Measurements from ENCODE around the gene DLAT. TPM values are rescaled to one million over a fixed set of nuclear protein-coding genes. Genes with fewer than 3 reads are reported as not detected.

DLAT gene
- total RNA-seq, 2 experiments from 2014 or later = 10.7 to 10.8 TPM

GRCh38 chr11:112103446-112103845, 78.2 kb downstream of the DLAT start:
- peaks cover 18% of the 10 kb centered on the region for H3K36me3 Mint-ChIP-seq (ENCODE audit: low read depth)
- TF ChIP-seq CTCF (IDR thresholded peaks at IDR 0.05) = no peak
- H3K9me3 Mint-ChIP-seq = no peaks in the 10 kb centered on the region
- no peak for DNase-seq
- no peak overlapping the region for H3K27ac Mint-ChIP-seq
- Histone ChIP-seq H3K27ac (ENCODE audit: low read depth in 1 of 2, low read length in 2 of 2) (no peak overlapping the region), H3K4me1 (ENCODE audit: insufficient read depth, low read length) (no peaks in the 10 kb centered on the region), H3K36me3 (ENCODE audit: insufficient read depth, low read length) (peaks cover 4% of the 10 kb centered on the region), H3K9me3 (ENCODE audit: control insufficient read depth in 1 of 2, insufficient read depth in 1 of 2, low read length in 2 of 2) (no peaks in the 10 kb centered on the region), H3K27me3 (ENCODE audit: control insufficient read depth in 1 of 2, insufficient read depth in 2 of 2, low read length in 2 of 2) (no peaks in the 10 kb centered on the region), H3K4me3 (ENCODE audit: low read length) (no peak overlapping the region)
- no peaks in the 10 kb centered on the region for H3K27me3 Mint-ChIP-seq
- intact Hi-C loops (cut with DNase I, micrococcal nuclease) = no loop called here
- no peaks in the 10 kb centered on the region for H3K4me1 Mint-ChIP-seq (ENCODE audit: low read depth)
- ChIA-PET POLR2A (no interaction called here), CTCF (no interaction called here)
- H3K4me3 Mint-ChIP-seq = no peak overlapping the region
- no peak for ATAC-seq (ENCODE audit: poor library complexity)

DNA sequence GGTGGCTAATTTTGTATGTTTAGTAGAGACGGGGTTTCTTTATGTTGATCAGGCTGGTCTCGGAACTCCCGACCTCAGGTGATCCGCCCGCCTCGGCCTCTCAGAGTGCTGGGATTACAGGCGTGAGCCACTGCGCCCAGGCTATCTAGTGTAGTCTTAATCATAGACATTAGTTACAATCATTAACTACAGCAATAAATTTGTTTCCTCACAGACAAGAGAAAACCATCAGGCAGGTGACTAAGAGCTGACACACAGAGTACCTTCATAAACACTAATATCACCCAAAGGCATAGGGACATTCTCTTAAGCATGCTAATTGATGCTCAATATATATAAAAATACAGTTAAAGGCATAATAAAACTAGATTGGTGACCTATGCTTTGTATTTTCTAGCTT, 80.9 kb downstream of the DLAT start:
- H3K4me3 Mint-ChIP-seq = no peak overlapping the region
- CTCF ChIA-PET = no interaction called here
- no peak for TF ChIP-seq CTCF (IDR thresholded peaks at IDR 0.05)
- no peaks in the 10 kb centered on the region for H3K27me3 ChIP-seq (ENCODE audit: control insufficient read depth in 1 of 2, insufficient read depth in 2 of 2, low read length in 2 of 2)
- H3K36me3 Mint-ChIP-seq (ENCODE audit: low read depth) = peaks cover 9% of the 10 kb centered on the region
- H3K27ac ChIP-seq (ENCODE audit: low read depth in 1 of 2, low read length in 2 of 2) = no peak overlapping the region
- H3K4me1 Mint-ChIP-seq (ENCODE audit: low read depth) = no peaks in the 10 kb centered on the region
- H3K4me1 ChIP-seq (ENCODE audit: insufficient read depth, low read length) = no peaks in the 10 kb centered on the region
- no peak for DNase-seq
- intact Hi-C loops (cut with DNase I, micrococcal nuclease) = no loop called here
- no peaks in the 10 kb centered on the region for H3K27me3 Mint-ChIP-seq
- H3K9me3 Mint-ChIP-seq = no peaks in the 10 kb centered on the region
- H3K4me3 ChIP-seq (ENCODE audit: low read length) = no peak overlapping the region
- H3K9me3 ChIP-seq (ENCODE audit: control insufficient read depth in 1 of 2, insufficient read depth in 1 of 2, low read length in 2 of 2) = no peaks in the 10 kb centered on the region
- no peak overlapping the region for H3K27ac Mint-ChIP-seq
- peaks cover 2% of the 10 kb centered on the region for H3K36me3 ChIP-seq (ENCODE audit: insufficient read depth, low read length)
- no peak for ATAC-seq (ENCODE audit: poor library complexity)
- POLR2A ChIA-PET = interaction anchor here (1.0 kb wide), 1 partner anchor 16 kb away, joined by 3 read pairs; no protein-coding TSS in a partner anchor

Other genes with a start within 250 kb of the DLAT start
- gene ALG9, start 153.8 kb upstream of the DLAT start, total RNA-seq = 10 to 100 TPM; 31.1 to 33.4 TPM
- gene FDXACB1, start 146.2 kb upstream of the DLAT start, total RNA-seq = 1 to 10 TPM; 3.4 to 3.9 TPM
- 10 to 100 TPM; 18.7 to 21.0 TPM for gene CFAP68, start 145.9 kb upstream of the DLAT start, total RNA-seq
- not detected for gene CRYAB, start 113.6 kb upstream of the DLAT start, total RNA-seq
- not detected for gene HSPB2, start 112.7 kb upstream of the DLAT start, total RNA-seq
- gene C11orf52, start 106.5 kb upstream of the DLAT start, total RNA-seq = not detected
- under 1 TPM; 0.78 to 0.85 TPM for gene DIXDC1, start 88.1 kb upstream of the DLAT start, total RNA-seq
- not detected for gene PIH1D2, start 48.6 kb downstream of the DLAT start, total RNA-seq
- 10 to 100 TPM; 14.8 to 16.0 TPM for gene NKAPD1, start 48.9 kb downstream of the DLAT start, total RNA-seq
- 10 to 100 TPM in 1 of 2 experiments, 1 to 10 TPM in 1; 9.1 to 10.5 TPM for gene TIMM8B, start 61.3 kb downstream of the DLAT start, total RNA-seq
- gene SDHD, start 61.5 kb downstream of the DLAT start, total RNA-seq = 10 to 100 TPM; 24.8 to 29.4 TPM
- gene IL18, start 138.7 kb downstream of the DLAT start, total RNA-seq = under 1 TPM in 1 of 2 experiments, not detected in 1; 0.27 TPM
- under 1 TPM; 0.39 to 0.82 TPM for gene TEX12, start 142.0 kb downstream of the DLAT start, total RNA-seq
- gene BCO2, start 150.1 kb downstream of the DLAT start, total RNA-seq = 1 to 10 TPM; 1.1 to 1.5 TPM
- gene PTS, start 201.0 kb downstream of the DLAT start, total RNA-seq = 10 to 100 TPM; 82.9 to 86.2 TPM
- not detected for gene PLET1, start 235.5 kb downstream of the DLAT start, total RNA-seq

All from CD4-positive, alpha-beta T cell (primary cell).